ENCODE results near the gene EFHC1.

The EFHC1 gene

DNA sequence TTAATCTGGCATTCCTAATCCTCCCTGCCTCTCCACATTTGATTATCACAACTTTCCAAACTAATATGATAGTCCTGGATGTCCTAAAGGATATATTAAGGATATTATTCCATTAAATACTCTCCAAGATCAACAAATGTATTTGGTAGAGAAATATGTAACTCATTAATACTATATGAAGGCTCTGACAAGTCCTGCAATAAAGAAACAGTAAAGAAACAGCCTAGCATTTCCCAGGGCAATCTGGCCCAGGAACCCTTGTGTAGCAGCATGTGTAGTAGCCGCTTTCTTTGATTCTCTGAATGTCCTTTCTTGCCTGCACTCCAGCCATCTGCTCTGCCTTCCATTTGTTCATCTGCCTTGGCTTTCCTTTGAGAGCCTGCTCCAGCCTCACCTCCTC, 133.0 kb downstream of the EFHC1 start:
- Histone ChIP-seq H3K9me3 (no peaks in the 10 kb centered on the region), H3K36me3 (no peaks in the 10 kb centered on the region), H3K27ac (no peak overlapping the region), H3K27me3 (no peaks in the 10 kb centered on the region), H3K4me3 (ENCODE audit: low read depth in 1 of 2, low read length in 1 of 2) (no peak overlapping the region), H3K4me1 (ENCODE audit: control insufficient read depth in 1 of 2, insufficient read depth in 1 of 2, low read depth in 1 of 2, low read length in 1 of 2) (peaks cover 4% of the 10 kb centered on the region in 2 experiments)
- TF ChIP-seq, protein P1, sequence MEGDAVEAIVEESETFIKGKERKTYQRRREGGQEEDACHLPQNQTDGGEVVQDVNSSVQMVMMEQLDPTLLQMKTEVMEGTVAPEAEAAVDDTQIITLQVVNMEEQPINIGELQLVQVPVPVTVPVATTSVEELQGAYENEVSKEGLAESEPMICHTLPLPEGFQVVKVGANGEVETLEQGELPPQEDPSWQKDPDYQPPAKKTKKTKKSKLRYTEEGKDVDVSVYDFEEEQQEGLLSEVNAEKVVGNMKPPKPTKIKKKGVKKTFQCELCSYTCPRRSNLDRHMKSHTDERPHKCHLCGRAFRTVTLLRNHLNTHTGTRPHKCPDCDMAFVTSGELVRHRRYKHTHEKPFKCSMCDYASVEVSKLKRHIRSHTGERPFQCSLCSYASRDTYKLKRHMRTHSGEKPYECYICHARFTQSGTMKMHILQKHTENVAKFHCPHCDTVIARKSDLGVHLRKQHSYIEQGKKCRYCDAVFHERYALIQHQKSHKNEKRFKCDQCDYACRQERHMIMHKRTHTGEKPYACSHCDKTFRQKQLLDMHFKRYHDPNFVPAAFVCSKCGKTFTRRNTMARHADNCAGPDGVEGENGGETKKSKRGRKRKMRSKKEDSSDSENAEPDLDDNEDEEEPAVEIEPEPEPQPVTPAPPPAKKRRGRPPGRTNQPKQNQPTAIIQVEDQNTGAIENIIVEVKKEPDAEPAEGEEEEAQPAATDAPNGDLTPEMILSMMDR (IDR thresholded peaks at IDR 0.05): no peak

DNA sequence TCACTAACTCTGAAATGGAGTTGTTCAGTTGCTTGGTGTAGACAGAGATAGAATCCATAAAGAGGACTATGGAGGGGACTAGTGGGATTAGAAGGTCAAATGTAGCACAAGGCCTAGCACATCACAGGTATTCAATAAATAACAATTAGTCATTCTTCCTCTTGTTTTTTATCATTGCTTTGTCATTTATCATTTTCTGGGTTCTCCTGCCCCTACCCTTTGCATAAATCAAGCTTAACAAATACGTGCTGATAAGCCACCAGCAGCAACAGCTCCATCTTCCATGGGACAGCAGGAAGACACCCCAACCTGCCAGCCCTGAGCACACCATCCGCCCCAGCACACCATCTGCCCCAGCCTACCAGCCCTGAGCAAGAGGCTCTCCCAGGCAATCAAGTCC, 133.6 kb downstream of the EFHC1 start:
- H3K9me3 ChIP-seq: no peaks in the 10 kb centered on the region
- no peaks in the 10 kb centered on the region for H3K4me1 ChIP-seq (ENCODE audit: control insufficient read depth in 1 of 2, insufficient read depth in 1 of 2, low read depth in 1 of 2, low read length in 1 of 2)
- H3K4me3 ChIP-seq (ENCODE audit: low read depth in 1 of 2, low read length in 1 of 2): no peak overlapping the region
- H3K27ac ChIP-seq: no peak overlapping the region
- TF ChIP-seq, protein P1 (IDR thresholded peaks at IDR 0.05): no peak
- no peaks in the 10 kb centered on the region for H3K27me3 ChIP-seq
- no peaks in the 10 kb centered on the region for H3K36me3 ChIP-seq

DNA sequence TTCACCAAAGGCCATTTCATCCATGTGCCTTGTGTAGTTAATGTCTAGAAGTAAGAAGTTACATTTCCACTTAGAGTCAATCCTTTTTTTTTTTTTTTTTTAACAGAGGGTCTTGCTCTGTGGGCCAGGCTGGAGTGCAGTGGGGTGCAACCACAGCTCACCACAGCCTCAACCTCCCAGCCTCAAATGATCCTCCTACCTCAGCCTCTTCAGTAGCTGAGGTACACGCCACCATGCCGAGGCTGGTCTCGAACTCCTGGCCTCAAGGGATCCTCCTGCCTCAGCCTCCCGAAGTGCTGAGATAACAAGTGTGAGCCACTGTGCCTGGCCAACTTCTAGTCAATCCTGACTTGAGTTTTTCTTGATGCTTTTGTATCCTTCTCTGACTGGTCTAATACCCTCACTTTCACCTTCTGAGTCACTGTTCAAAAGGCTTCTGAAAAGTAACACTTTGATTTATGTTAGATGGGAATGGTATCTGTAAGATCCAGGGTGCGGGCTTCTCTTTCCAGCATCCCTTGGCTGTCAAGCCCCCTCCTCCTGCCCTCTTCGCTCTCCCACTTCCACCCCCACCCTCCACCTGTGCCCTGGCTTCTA, 134.6 kb downstream of the EFHC1 start:
- no peak overlapping the region for H3K4me3 ChIP-seq (ENCODE audit: low read depth in 1 of 2, low read length in 1 of 2)
- H3K9me3 ChIP-seq: no peaks in the 10 kb centered on the region
- H3K27ac ChIP-seq: no peak overlapping the region
- no peaks in the 10 kb centered on the region for H3K27me3 ChIP-seq
- TF ChIP-seq, protein P1 (IDR thresholded peaks at IDR 0.05): no peak
- no peaks in the 10 kb centered on the region for H3K36me3 ChIP-seq
- no peaks in the 10 kb centered on the region for H3K4me1 ChIP-seq (ENCODE audit: control insufficient read depth in 1 of 2, insufficient read depth in 1 of 2, low read depth in 1 of 2, low read length in 1 of 2)

DNA sequence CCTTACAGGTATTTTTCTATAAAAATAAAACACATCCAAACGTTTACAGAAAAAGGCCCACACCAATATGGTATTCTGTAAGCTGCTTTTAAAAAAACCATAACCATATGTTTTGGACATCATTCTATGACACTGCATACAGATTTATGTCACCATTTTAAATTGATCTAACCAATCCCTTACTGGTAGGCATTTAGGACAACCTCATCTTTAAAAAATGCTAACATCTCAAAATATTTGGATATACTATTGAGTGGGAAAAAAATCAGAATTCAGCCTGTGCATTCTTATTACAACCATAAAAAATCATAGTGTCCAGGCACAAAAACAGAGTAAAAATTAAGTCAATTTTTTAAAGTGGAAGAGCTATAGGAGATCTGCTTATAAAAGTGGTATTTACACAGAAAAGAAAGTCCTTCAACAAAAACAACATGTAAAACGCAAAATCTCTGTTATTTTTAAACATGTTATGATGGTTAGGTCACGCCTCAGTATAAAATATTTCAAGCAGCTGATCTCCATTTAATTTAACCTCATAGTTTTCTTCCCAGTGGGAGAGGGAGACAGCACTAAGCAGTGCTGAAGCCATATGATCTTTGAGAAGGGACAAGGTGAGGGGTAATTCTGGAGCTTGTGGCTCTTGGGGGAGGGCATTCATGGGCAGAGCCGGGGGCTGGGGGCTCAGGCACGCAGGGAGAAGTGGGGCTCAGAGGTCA, 135.5 kb downstream of the EFHC1 start:
- Histone ChIP-seq H3K27ac (no peak overlapping the region), H3K4me1 (ENCODE audit: control insufficient read depth in 1 of 2, insufficient read depth in 1 of 2, low read depth in 1 of 2, low read length in 1 of 2) (no peaks in the 10 kb centered on the region), H3K36me3 (no peaks in the 10 kb centered on the region), H3K4me3 (ENCODE audit: low read depth in 1 of 2, low read length in 1 of 2) (no peak overlapping the region), H3K9me3 (no peaks in the 10 kb centered on the region), H3K27me3 (no peaks in the 10 kb centered on the region)
- TF ChIP-seq, protein P1 (IDR thresholded peaks at IDR 0.05): no peak

DNA sequence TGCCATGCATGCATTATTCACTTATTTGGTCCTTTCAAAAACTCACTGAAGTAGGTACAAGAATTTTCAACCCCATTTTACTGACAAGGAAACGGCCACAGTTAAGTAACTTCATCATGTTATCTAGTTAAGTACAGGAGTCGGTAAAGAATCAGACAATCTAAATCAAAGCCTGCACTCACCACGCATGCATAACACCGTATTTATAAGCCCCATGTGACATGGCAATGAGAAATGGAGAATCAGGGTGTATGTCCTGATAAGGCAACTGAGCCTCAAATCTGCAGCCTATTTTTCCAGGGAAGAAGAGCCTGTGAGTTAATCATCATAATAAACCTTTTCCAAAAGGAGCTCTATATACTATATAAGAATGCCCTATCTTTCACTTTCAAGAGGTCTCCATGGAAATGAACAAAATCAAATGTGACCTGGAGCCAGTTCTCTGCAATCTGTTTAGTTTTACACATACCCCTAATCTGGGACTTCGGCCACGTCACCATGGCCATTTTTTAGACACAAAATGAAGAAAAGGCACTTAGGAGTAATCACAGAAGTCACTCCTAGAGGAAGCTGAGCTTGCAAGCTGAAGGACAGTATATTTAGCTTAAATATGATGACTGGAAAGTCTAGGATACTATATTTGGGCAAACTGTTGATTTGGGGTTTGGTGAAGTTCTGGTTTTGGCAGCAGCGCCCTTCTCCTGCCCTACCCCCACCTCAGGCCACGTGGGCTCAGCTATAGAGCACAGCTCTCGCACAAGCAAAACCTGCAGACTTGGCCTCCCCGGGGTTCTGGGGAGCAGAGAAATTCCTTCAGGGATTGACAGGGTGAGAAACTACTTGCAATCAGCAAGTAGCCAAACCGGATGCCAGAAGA, 137.5 kb downstream of the EFHC1 start:
- no peaks in the 10 kb centered on the region for H3K9me3 ChIP-seq
- H3K4me1 ChIP-seq (ENCODE audit: control insufficient read depth in 1 of 2, insufficient read depth in 1 of 2, low read depth in 1 of 2, low read length in 1 of 2): no peaks in the 10 kb centered on the region
- H3K4me3 ChIP-seq (ENCODE audit: low read depth in 1 of 2, low read length in 1 of 2): no peak overlapping the region
- TF ChIP-seq, protein P1 (IDR thresholded peaks at IDR 0.05): no peak
- no peak overlapping the region for H3K27ac ChIP-seq
- no peaks in the 10 kb centered on the region for H3K36me3 ChIP-seq
- H3K27me3 ChIP-seq: no peaks in the 10 kb centered on the region
